GM03348 (cell line): ENCODE measurements around the gene SERPINB8.
A peak's percentile ranks its signal among the peaks of the same experiment; 100 is the strongest.
"Not testable (repeated sequence)": the region's sequence is repeated elsewhere in the genome, so short reads cannot be mapped to it uniquely, and the experiment has no call there.

Experiments used
- DNase-seq: peaks from one replicate; pipeline ENCODE4 v3.0.0; 2012; ENCODE audit warnings: low spot score

The SERPINB8 gene

GRCh38 chr18:63969942-63970808 lies at the start of gene SERPINB8:
TSS of gene SERPINB8 (plus strand) at chr18:63970081. CDS start at chr18:63978309, 8,228 bp downstream.
- peak; percentile 97 for DNase-seq

GRCh38 chr18:63922049-63922448 lies 47.8 kb upstream of the SERPINB8 start:
- DNase-seq = no peak

GRCh38 chr18:63924551-63924950 lies 45.3 kb upstream of the SERPINB8 start:
- peak; percentile 29 for DNase-seq

- no peak for DNase-seq
Observed at GRCh38 chr18:63928331-63928730, 41.5 kb upstream of the SERPINB8 start.

- DNase-seq = not testable (repeated sequence)
Observed at GRCh38 chr18:63929369-63929768, 40.5 kb upstream of the SERPINB8 start.

GRCh38 chr18:63930773-63931354 lies 39.0 kb upstream of the SERPINB8 start:
- no peak for DNase-seq

GRCh38 chr18:63936156-63936931 lies 33.5 kb upstream of the SERPINB8 start:
- peak; percentile 92 for DNase-seq

- DNase-seq = no peak
Observed at GRCh38 chr18:63936932-63937393, 32.9 kb upstream of the SERPINB8 start.

- no peak for DNase-seq
Observed at GRCh38 chr18:63940008-63940407, 29.9 kb upstream of the SERPINB8 start.

- not testable (repeated sequence) for DNase-seq
Observed at GRCh38 chr18:63940543-63941050, 29.3 kb upstream of the SERPINB8 start.

GRCh38 chr18:63947051-63947790 lies 22.7 kb upstream of the SERPINB8 start:
- no peak for DNase-seq

- peak; percentile 62 for DNase-seq
Observed at GRCh38 chr18:63949068-63949737, 20.7 kb upstream of the SERPINB8 start, which contains the start of gene HMSD. TSS of gene HMSD (plus strand) at chr18:63949301. CDS start at chr18:63953456, 4,155 bp downstream.

GRCh38 chr18:63951302-63951705 lies 18.6 kb upstream of the SERPINB8 start:
- peak; percentile 42 for DNase-seq

- no peak for DNase-seq
Observed at GRCh38 chr18:63953811-63954210, 16.1 kb upstream of the SERPINB8 start.

GRCh38 chr18:63956755-63957154 lies 13.1 kb upstream of the SERPINB8 start:
- no peak for DNase-seq

GRCh38 chr18:63960891-63961290 lies 9.0 kb upstream of the SERPINB8 start:
- DNase-seq = no peak

GRCh38 chr18:63961435-63961980 lies 8.4 kb upstream of the SERPINB8 start:
- DNase-seq = no peak

GRCh38 chr18:63962137-63962536 lies 7.7 kb upstream of the SERPINB8 start:
- no peak for DNase-seq

- peak; percentile 68 for DNase-seq
Observed at GRCh38 chr18:63963615-63964256, 6.1 kb upstream of the SERPINB8 start.

- DNase-seq = no peak
Observed at GRCh38 chr18:63964908-63965307, 5.0 kb upstream of the SERPINB8 start.
